IMR-90 (cell line): ENCODE data around the gene ABL1. TPM values are rescaled to one million over a fixed set of nuclear protein-coding genes. Genes with fewer than 3 reads are reported as not detected.

ENCODE experiments used
- ATAC-seq: fragments of 200-7000 bp; cut with Tn5 transposase; 2 replicates; pipeline ENCODE4 v1.9.1; 2020; ENCODE audit warnings: low read depth, mild to moderate bottlenecking, moderate library complexity
- BruUV-seq: library from RNA; stranded (reverse); fragments of 400-500 nt; replicated peaks from 2 replicates; lab custom pipeline; 2021; lab: Mats Ljungman, UMichigan
- CTCF ChIA-PET: fragments of 300-600 bp; formaldehyde crosslinking; extraction: SDS; loops from one replicate; lab custom pipeline; 2021; ENCODE audit warnings: antibody characterized with exemption; lab: Yijun Ruan, JAX
- POLR2A ChIA-PET: fragments of 300-600 bp; sonication (Branson Sonifier 250); formaldehyde crosslinking; loops from one replicate; lab custom pipeline; 2022; ENCODE audit warnings: antibody characterized with exemption; ENCODE audit not compliant: unreplicated experiment; lab: Charles Lee
- DNase-seq: peaks from one replicate; pipeline ENCODE4 v3.0.0; 2013
- H2AFZ ChIP-seq: replicated peaks from 2 replicates; pipeline ENCODE3; 2013; ENCODE audit warnings: low read length, mild to moderate bottlenecking; ENCODE audit not compliant: poor library complexity
- H2AK5ac ChIP-seq: 2 replicates; pipeline ENCODE4 v1.6.1; 2013; ENCODE audit warnings: low read depth, low read length, inconsistent platforms
- H2AK9ac ChIP-seq: replicated peaks from 2 replicates; pipeline ENCODE3; 2013; ENCODE audit warnings: mild to moderate bottlenecking, low read depth, low read length, moderate library complexity; ENCODE audit not compliant: poor library complexity
- H2BK120ac ChIP-seq: 2 replicates; pipeline ENCODE4 v1.6.1; 2013; ENCODE audit warnings: low read depth, low read length, inconsistent platforms
- H2BK15ac ChIP-seq: 3 replicates; pipeline ENCODE4 v1.6.1; 2013; ENCODE audit warnings: low read depth, low read length, inconsistent platforms
- H2BK20ac ChIP-seq: 2 replicates; pipeline ENCODE4 v1.6.1; 2013; ENCODE audit warnings: low read depth, mild to moderate bottlenecking, inconsistent platforms, low read length, moderate library complexity
- H2BK5ac ChIP-seq: 2 replicates; pipeline ENCODE4 v1.6.1; 2013; ENCODE audit warnings: mild to moderate bottlenecking, low read depth, low read length, inconsistent platforms; ENCODE audit not compliant: poor library complexity, severe bottlenecking
- H3K14ac ChIP-seq: replicated peaks from 2 replicates; pipeline ENCODE4 v1.6.1; 2013; ENCODE audit warnings: low read depth, low read length, inconsistent platforms
- H3K18ac ChIP-seq: 2 replicates; pipeline ENCODE4 v1.6.1; 2013; ENCODE audit warnings: low read depth, low read length, control low read depth
- H3K23ac ChIP-seq: 2 replicates; pipeline ENCODE4 v1.6.1; 2013; ENCODE audit warnings: low read depth, low read length, inconsistent platforms
- H3K27ac ChIP-seq: 2 replicates; pipeline ENCODE4 v1.5.1; 2013; ENCODE audit warnings: mild to moderate bottlenecking, control low read depth, low read length; ENCODE audit not compliant: insufficient read depth
- H3K27me3 ChIP-seq: 2 replicates; pipeline ENCODE4 v1.6.1; 2013; ENCODE audit warnings: low read length; ENCODE audit not compliant: control insufficient read depth, insufficient read depth
- H3K36me3 ChIP-seq: 2 replicates; pipeline ENCODE4 v1.6.1; 2013; ENCODE audit warnings: low read length, mixed read lengths; ENCODE audit not compliant: control insufficient read depth, insufficient read depth
- H3K4ac ChIP-seq: 2 replicates; pipeline ENCODE4 v1.6.1; 2013; ENCODE audit warnings: low read depth, low read length, inconsistent platforms
- H3K4me1 ChIP-seq: 2 replicates; pipeline ENCODE4 v1.6.1; 2013; ENCODE audit warnings: low read length, mixed read lengths; ENCODE audit not compliant: control insufficient read depth, insufficient read depth
- H3K4me2 ChIP-seq: 2 replicates; pipeline ENCODE4 v1.6.1; 2013; ENCODE audit warnings: low read depth, mild to moderate bottlenecking, control low read depth, low read length, moderate library complexity
- H3K4me3 ChIP-seq: 2 replicates; pipeline ENCODE4 v1.5.1; 2013; ENCODE audit warnings: low read depth, mild to moderate bottlenecking, control low read depth, low read length, moderate library complexity; ENCODE audit not compliant: insufficient read depth
- H3K56ac ChIP-seq: 2 replicates; pipeline ENCODE4 v1.6.1; 2013; ENCODE audit warnings: low read length, inconsistent platforms; ENCODE audit not compliant: insufficient read depth; ENCODE audit errors: extremely low read depth
- H3K79me1 ChIP-seq, 2 experiments: 2 replicates each; pipeline ENCODE4 v1.6.1; 2013; ENCODE audit warnings: low read length in 2 of 2, inconsistent platforms in 1 of 2, low read depth in 1 of 2
- H3K9ac ChIP-seq: 2 replicates; pipeline ENCODE4 v1.6.1; 2013; ENCODE audit warnings: low read depth, low read length, control low read depth
- H3K9me1 ChIP-seq: 2 replicates; pipeline ENCODE4 v1.6.1; 2013; ENCODE audit warnings: low read length, inconsistent platforms; ENCODE audit not compliant: insufficient read depth
- H3K9me3 ChIP-seq: 2 replicates; pipeline ENCODE4 v1.6.1; 2013; ENCODE audit warnings: low read length; ENCODE audit not compliant: control insufficient read depth, insufficient read depth
- H4K20me1 ChIP-seq: 2 replicates; pipeline ENCODE4 v1.6.1; 2013; ENCODE audit warnings: low read length, inconsistent platforms; ENCODE audit not compliant: insufficient read depth
- H4K5ac ChIP-seq: 2 replicates; pipeline ENCODE4 v1.6.1; 2013; ENCODE audit warnings: mild to moderate bottlenecking, low read depth, low read length, control low read depth
- H4K8ac ChIP-seq, 2 experiments: 2 replicates each; pipeline ENCODE4 v1.6.1; 2013; ENCODE audit warnings: low read depth in 2 of 2, low read length in 2 of 2, control low read depth in 1 of 2, inconsistent platforms in 1 of 2
- H4K91ac ChIP-seq: 2 replicates; pipeline ENCODE4 v1.6.1; 2013; ENCODE audit warnings: low read depth, low read length, inconsistent platforms; ENCODE audit not compliant: insufficient read depth
- BHLHE40 ChIP-seq: fragments of 150-350 bp; IDR thresholded peaks from 2 replicates; pipeline ENCODE4 v1.6.1; 2016; ENCODE audit warnings: mild to moderate bottlenecking, low read depth, low read length
- CEBPB ChIP-seq: IDR thresholded peaks from 2 replicates; pipeline ENCODE4 v1.6.1; 2012; ENCODE audit warnings: low read depth, low read length, improper control_type of control experiment
- CHD1 ChIP-seq: IDR thresholded peaks from 2 replicates; pipeline ENCODE4 v1.6.1; 2012; ENCODE audit warnings: low read depth, low read length, improper control_type of control experiment
- CTCF ChIP-seq: conservative IDR thresholded peaks from 2 replicates; pipeline ENCODE4 v1.5.1; 2012; ENCODE audit warnings: mild to moderate bottlenecking, low read depth, low read length, improper control_type of control experiment
- ELK1 ChIP-seq: fragments of 150-350 bp; IDR thresholded peaks from 2 replicates; pipeline ENCODE4 v1.6.1; 2016; ENCODE audit warnings: low read depth, mild to moderate bottlenecking, low read length, moderate library complexity, borderline replicate concordance
- FOS ChIP-seq: fragments of 150-350 bp; IDR thresholded peaks from 2 replicates; pipeline ENCODE4 v1.6.1; 2016; ENCODE audit warnings: low read depth, low read length
- MAFK ChIP-seq: IDR thresholded peaks from 2 replicates; pipeline ENCODE4 v1.6.1; 2012; ENCODE audit warnings: low read depth, low read length, improper control_type of control experiment
- MAZ ChIP-seq: IDR thresholded peaks from 2 replicates; pipeline ENCODE4 v1.6.1; 2012; ENCODE audit warnings: low read depth, mild to moderate bottlenecking, low read length, improper control_type of control experiment, moderate library complexity, borderline replicate concordance
- MXI1 ChIP-seq: IDR thresholded peaks from 2 replicates; pipeline ENCODE4 v1.6.1; 2012; ENCODE audit warnings: low read depth, mild to moderate bottlenecking, low read length, moderate library complexity, borderline replicate concordance
- NFE2L2 ChIP-seq: fragments of 150-350 bp; IDR thresholded peaks from 2 replicates; pipeline ENCODE4 v1.6.1; 2016; ENCODE audit warnings: low read depth, mild to moderate bottlenecking, low read length
- POLR2A ChIP-seq: IDR thresholded peaks from 2 replicates; pipeline ENCODE4 v1.6.1; 2012; ENCODE audit warnings: mild to moderate bottlenecking, low read depth, low read length
- RAD21 ChIP-seq: IDR thresholded peaks from 2 replicates; pipeline ENCODE4 v1.6.1; 2012; ENCODE audit warnings: low read length, improper control_type of control experiment
- RCOR1 ChIP-seq: IDR thresholded peaks from 2 replicates; pipeline ENCODE4 v1.6.1; 2012; ENCODE audit warnings: mild to moderate bottlenecking, low read length, improper control_type of control experiment; ENCODE audit not compliant: insufficient replicate concordance
- RFX5 ChIP-seq: IDR thresholded peaks from 2 replicates; pipeline ENCODE4 v1.8.0; 2012; ENCODE audit warnings: low read depth, mild to moderate bottlenecking, low read length, moderate library complexity
- SMC3 ChIP-seq: fragments of 150-350 bp; IDR thresholded peaks from 2 replicates; pipeline ENCODE4 v1.6.1; 2016; ENCODE audit warnings: low read depth, mild to moderate bottlenecking, antibody characterized with exemption, low read length, moderate library complexity
- USF2 ChIP-seq: fragments of 150-350 bp; IDR thresholded peaks from 2 replicates; pipeline ENCODE4 v1.6.1; 2017; ENCODE audit warnings: mild to moderate bottlenecking, antibody characterized with exemption, low read length, low read depth
- WGBS, 2 experiments: methylation state at CpG; one replicate each; pipeline versions ENCODE4 v1.1.5 to v1.1.7; 2013; ENCODE audit warnings: missing lambda C conversion rate in 2 of 2; ENCODE audit not compliant: insufficient read length in 1 of 2; ENCODE audit errors: extremely low coverage in 2 of 2; 5-methylcytosine and 5-hydroxymethylcytosine counted together
- dilution Hi-C: fragments of 300-500 bp; cut with HindIII; formaldehyde crosslinking; loops from one replicate; pipeline ENCODE4 v1.14.3; 2018; ENCODE audit warnings: low sequenced_read_pairs; ENCODE audit not compliant: unreplicated experiment
- in situ Hi-C: fragments of 300-500 bp; cut with MboI; formaldehyde crosslinking; loops from 3 replicates; pipeline ENCODE4 v1.14.3; 2019; ENCODE audit warnings: low sequenced_read_pairs, inconsistent platforms, mixed read lengths
- intact Hi-C: fragments of 100-400 bp; cut with micrococcal nuclease; formaldehyde crosslinking; loops from 2 replicates; pipeline ENCODE4 v1.10.0; 2022
- polyA plus RNA-seq, 3 experiments: library from polyadenylated mRNA; depleted of rRNA; stranded (reverse); fragments of >200 nt; gene quantifications; 2 replicates each; pipeline ENCODE4 v1.2.3, GENCODE V29; 2012; ENCODE audit warnings: low replicate concordance in 1 of 3
- total RNA-seq: library from RNA; depleted of rRNA; stranded (reverse); fragments of >200 nt; gene quantifications from 2 replicates; pipeline ENCODE4 v1.2.3, GENCODE V29; 2012

ABL1 gene
- total and polyA plus RNA-seq, 2 of the 4 experiments (the other 2 are of a cell fraction): 33.7 to 49.1 TPM

- Histone ChIP-seq H3K27ac (no peak overlapping the region), H3K18ac (no peak overlapping the region), H2BK15ac (no peak overlapping the region), H4K91ac (no peak overlapping the region), H4K5ac (no peak overlapping the region), H3K79me1 (peaks cover 27 to 34% of the 10 kb centered on the region in 2 experiments), H3K14ac (no peak overlapping the region), H3K27me3 (no peaks in the 10 kb centered on the region), H3K4me1 (no peaks in the 10 kb centered on the region; the same call in 1 of the 2 replicates), H3K9me3 (no peaks in the 10 kb centered on the region), H4K8ac (no peak overlapping the region), H3K23ac (no peak overlapping the region), H3K4me2 (no peak overlapping the region), H3K9me1 (no peaks in the 10 kb centered on the region; the same call in 1 of the 2 replicates), H3K4ac (no peak overlapping the region), H2BK120ac (no peak overlapping the region), H4K20me1 (0 out of 2 replicates have a peak, but pooled peaks cover 4% of the 10 kb centered on the region), H2BK5ac (no peak overlapping the region), H3K56ac (no peak overlapping the region), H2AFZ (no peak overlapping the region), H3K9ac (no peak overlapping the region), H2AK9ac (no peak overlapping the region), H3K36me3 (no peaks in the 10 kb centered on the region), H2AK5ac (no peak overlapping the region), H2BK20ac (no peak overlapping the region), H3K4me3 (no peak overlapping the region)
- TF ChIP-seq CHD1: no peak
- no peak for TF ChIP-seq ELK1
- TF ChIP-seq MXI1: no peak
- no peak for TF ChIP-seq POLR2A
- TF ChIP-seq RCOR1: no peak
- TF ChIP-seq CEBPB: no peak
- TF ChIP-seq RAD21: no peak
- TF ChIP-seq USF2: no peak
- TF ChIP-seq NFE2L2: no peak
- TF ChIP-seq CTCF: no peak
- TF ChIP-seq MAFK: no peak
- no peak for TF ChIP-seq MAZ
- no peak for TF ChIP-seq SMC3
- no peak for TF ChIP-seq FOS
- TF ChIP-seq BHLHE40: no peak
- no peak for TF ChIP-seq RFX5
- intact Hi-C loops (no loop called here), dilution Hi-C loops (no loop called here), in situ Hi-C loops (no loop called here)
- no CpG with 5 or more reads among the region's 1 CpG for WGBS, 2 experiments
- ChIA-PET POLR2A (no interaction called here), CTCF (interaction anchor here (2.0 kb wide), 1 partner anchor 10 kb away, joined by 9 read pairs; no protein-coding TSS in a partner anchor)
- DNase-seq (no peak), ATAC-seq (no peak)
- BruUV-seq: no TSS peak
Measured at GRCh38 chr9:130806327-130806716, 28.7 kb upstream of the ABL1 start.
